Calu3 (cell line): Measurements from ENCODE around the gene INPP5F. TPM values are rescaled to one million over a fixed set of nuclear protein-coding genes. Genes with fewer than 3 reads are reported as not detected.
"Not testable (repeated sequence)": the region's sequence is repeated elsewhere in the genome, so short reads cannot be mapped to it uniquely, and the experiment has no call there.

Experiments used
- BruUV-seq: library from RNA; stranded (reverse); fragments of 400-500 nt; replicated peaks from 2 replicates; lab custom pipeline; 2021; lab: Mats Ljungman, UMichigan
- CTCF ChIA-PET: fragments of 300-600 bp; sonication (Branson Sonifier 250); formaldehyde crosslinking; loops from one replicate; lab custom pipeline; 2022; ENCODE audit warnings: antibody characterized with exemption; lab: Charles Lee
- DNase-seq: peaks from one replicate; pipeline ENCODE4 v3.0.0; 2022
- H3K27ac Mint-ChIP-seq: one replicate; pipeline ENCODE4 v1.8.0; 2022; ENCODE audit warnings: mixed read lengths; ENCODE audit not compliant: unreplicated experiment
- H3K27me3 Mint-ChIP-seq: one replicate; pipeline ENCODE4 v1.8.0; 2022; ENCODE audit warnings: mixed read lengths; ENCODE audit not compliant: unreplicated experiment
- H3K36me3 Mint-ChIP-seq: one replicate; pipeline ENCODE4 v1.8.0; 2022; ENCODE audit warnings: mild to moderate bottlenecking, moderate library complexity, mixed read lengths; ENCODE audit not compliant: insufficient read depth, unreplicated experiment
- H3K4me1 Mint-ChIP-seq: one replicate; pipeline ENCODE4 v1.8.0; 2022; ENCODE audit warnings: mild to moderate bottlenecking, low read depth, mixed read lengths; ENCODE audit not compliant: unreplicated experiment
- H3K4me3 Mint-ChIP-seq: one replicate; pipeline ENCODE4 v1.8.0; 2022; ENCODE audit warnings: mild to moderate bottlenecking, low read depth, moderate library complexity, mixed read lengths; ENCODE audit not compliant: unreplicated experiment
- H3K9me3 Mint-ChIP-seq: one replicate; pipeline ENCODE4 v1.8.0; 2022; ENCODE audit warnings: low read depth, mixed read lengths; ENCODE audit not compliant: unreplicated experiment
- CTCF ChIP-seq: fragments of 200-600 bp; IDR thresholded peaks from one replicate; pipeline ENCODE4 v1.8.0; 2022; ENCODE audit warnings: antibody characterized with exemption; ENCODE audit not compliant: unreplicated experiment
- intact Hi-C: fragments of 100-400 bp; cut with micrococcal nuclease; formaldehyde crosslinking; loops from one replicate; pipeline ENCODE4 v1.10.0; 2022; ENCODE audit not compliant: unreplicated experiment
- total RNA-seq: library from RNA; stranded (reverse); gene quantifications from 2 replicates; pipeline ENCODE4 v1.2.3, GENCODE V29; 2022

INPP5F gene
- total RNA-seq, 1 experiment from 2014 or later = 6.9 TPM

- CTCF ChIA-PET = no interaction called here
Observed at GRCh38 chr10:119770928-119771327, 45.1 kb downstream of the INPP5F start.

DNA sequence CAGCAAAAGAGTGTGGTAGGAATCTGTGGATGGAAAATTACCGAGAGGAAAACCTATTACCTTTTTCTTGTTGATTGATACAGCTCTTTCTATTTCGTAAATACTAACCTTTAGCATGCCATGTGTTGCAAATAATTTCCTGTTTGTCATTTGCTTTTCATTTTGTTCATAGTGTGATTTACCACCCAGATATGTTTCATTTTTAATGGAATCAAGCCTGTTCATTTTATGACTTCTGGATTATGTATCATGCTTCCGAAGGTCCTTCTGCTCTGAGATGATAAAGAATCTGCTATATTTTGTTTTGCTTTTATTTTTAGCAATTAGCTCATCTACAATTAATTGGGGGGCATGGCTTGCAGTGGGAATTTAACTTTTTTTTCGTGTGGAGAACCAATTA lies 46.5 kb downstream of the INPP5F start:
- CTCF ChIA-PET = interaction anchor here (0.6 kb wide), 1 partner anchor 27 kb away, joined by 7 read pairs; no protein-coding TSS in a partner anchor
- no peak for DNase-seq
- intact Hi-C loops = no loop called here
- no peak for TF ChIP-seq CTCF
- BruUV-seq = no TSS peak
- no peaks in the 10 kb centered on the region for H3K27me3 Mint-ChIP-seq
- H3K9me3 Mint-ChIP-seq = no peaks in the 10 kb centered on the region
- no peak overlapping the region for H3K4me3 Mint-ChIP-seq
- H3K27ac Mint-ChIP-seq = no peak overlapping the region
- H3K4me1 Mint-ChIP-seq = no peaks in the 10 kb centered on the region
- H3K36me3 Mint-ChIP-seq = no peaks in the 10 kb centered on the region

More at GRCh38 chr10:119770928-119771327, 45.1 kb downstream of the INPP5F start:
- Mint-ChIP-seq H3K36me3 (no peaks in the 10 kb centered on the region), H3K9me3 (no peaks in the 10 kb centered on the region), H3K4me1 (no peaks in the 10 kb centered on the region), H3K27ac (no peak overlapping the region), H3K27me3 (no peaks in the 10 kb centered on the region), H3K4me3 (no peak overlapping the region)
- intact Hi-C loops = no loop called here
- BruUV-seq = no TSS peak
- no peak for DNase-seq
- no peak for TF ChIP-seq CTCF

GRCh38 chr10:119773041-119773440 lies 47.2 kb downstream of the INPP5F start:
- CTCF ChIA-PET, H3K9me3 Mint-ChIP-seq, H3K27ac Mint-ChIP-seq, BruUV-seq, DNase-seq, H3K36me3 Mint-ChIP-seq, intact Hi-C loops, H3K27me3 Mint-ChIP-seq, H3K4me3 Mint-ChIP-seq, H3K4me1 Mint-ChIP-seq: not testable (repeated sequence)

DNA sequence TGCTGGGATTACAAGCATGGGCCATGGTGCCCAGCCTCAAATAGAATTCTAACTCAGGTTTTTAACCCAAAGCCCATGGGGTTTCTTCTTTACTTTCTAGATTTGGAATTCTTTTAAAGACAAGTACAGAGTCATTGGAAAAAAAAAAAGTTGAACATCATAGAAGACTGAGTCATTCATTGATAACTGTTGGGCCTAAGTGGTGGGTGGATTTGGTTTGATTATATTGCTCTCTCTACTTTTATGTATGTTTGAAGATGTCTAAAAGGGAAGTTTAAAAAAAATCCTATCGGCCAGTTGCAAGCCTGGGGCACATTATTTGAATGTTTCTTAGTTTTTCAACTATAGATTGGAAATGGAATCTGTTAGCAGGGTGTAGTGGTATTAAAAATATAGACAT lies 49.7 kb downstream of the INPP5F start:
- intact Hi-C loops = no loop called here
- H3K27ac Mint-ChIP-seq = no peak overlapping the region
- H3K4me1 Mint-ChIP-seq = no peaks in the 10 kb centered on the region
- no peaks in the 10 kb centered on the region for H3K36me3 Mint-ChIP-seq
- no peak overlapping the region for H3K4me3 Mint-ChIP-seq
- TF ChIP-seq CTCF = no peak
- no peak for DNase-seq
- BruUV-seq = no TSS peak
- H3K27me3 Mint-ChIP-seq = no peaks in the 10 kb centered on the region
- H3K9me3 Mint-ChIP-seq = no peaks in the 10 kb centered on the region
- CTCF ChIA-PET = no interaction called here

- no TSS peak for BruUV-seq
- no peaks in the 10 kb centered on the region for H3K4me1 Mint-ChIP-seq
- CTCF ChIA-PET = no interaction called here
- H3K36me3 Mint-ChIP-seq = no peaks in the 10 kb centered on the region
- no peak overlapping the region for H3K4me3 Mint-ChIP-seq
- H3K27me3 Mint-ChIP-seq = no peaks in the 10 kb centered on the region
- no peak for DNase-seq
- no peaks in the 10 kb centered on the region for H3K9me3 Mint-ChIP-seq
- no peak for TF ChIP-seq CTCF
- intact Hi-C loops = no loop called here
- no peak overlapping the region for H3K27ac Mint-ChIP-seq
Observed at GRCh38 chr10:119776536-119776935, 50.7 kb downstream of the INPP5F start.
